Muscle of arm (tissue), 12 donors: Measurements from ENCODE around the gene EML2. TPM values are rescaled to one million over a fixed set of nuclear protein-coding genes. Genes with fewer than 3 reads are reported as not detected.

Experiments used
- polyA plus RNA-seq, 12 donors: library from polyadenylated mRNA; unstranded; fragments of 120-200 nt; gene quantifications; one replicate each; pipeline ENCODE4 v1.2.1, GENCODE V29; 2013; ENCODE audit not compliant: insufficient read length in 12 of 12

Gene EML2
- polyA plus RNA-seq, 12 donors: 6.0 to 24.8 (median 9.9) TPM; not detected in 2

Other genes with a start within 250 kb of the EML2 start
- 10 to 100 TPM in 3 of 12 donors, 1 to 10 TPM in 8, not detected in 1; 2.4 to 48.5 (median 4.8) TPM for gene PPP1R13L, start 234.3 kb downstream of the EML2 start, polyA plus RNA-seq
- 10 to 100 TPM in 1 of 12 donors, 1 to 10 TPM in 10, not detected in 1; 2.9 to 22.4 (median 3.8) TPM for gene POLR1G, start 232.8 kb downstream of the EML2 start, polyA plus RNA-seq
- 100 to 1,000 TPM in 1 of 12 donors, 10 to 100 TPM in 10, not detected in 1; 79.9 to 113 (median 92.3) TPM for gene ERCC1, start 215.5 kb downstream of the EML2 start, polyA plus RNA-seq
- gene FOSB, start 171.4 kb downstream of the EML2 start, polyA plus RNA-seq: 100 to 1,000 TPM in 4 of 12 donors, 10 to 100 TPM in 8; 21.4 to 403 (median 87.6) TPM
- 100 to 1,000 TPM in 8 of 12 donors, 10 to 100 TPM in 3, not detected in 1; 96.1 to 172 (median 118) TPM for gene RTN2, start 142.3 kb downstream of the EML2 start, polyA plus RNA-seq
- 1 to 10 TPM in 3 of 12 donors, under 1 TPM in 6, not detected in 3; 0.34 to 1.8 (median 0.82) TPM for gene PPM1N, start 141.0 kb downstream of the EML2 start, polyA plus RNA-seq
- 10 to 100 TPM in 11 of 12 donors, not detected in 1; 42.2 to 71.3 (median 52.1) TPM for gene VASP, start 131.9 kb downstream of the EML2 start, polyA plus RNA-seq
- 1 to 10 TPM in 11 of 12 donors, not detected in 1; 6.0 to 9.8 (median 7.1) TPM for gene OPA3, start 54.6 kb downstream of the EML2 start, polyA plus RNA-seq
- gene GPR4, start 37.2 kb downstream of the EML2 start, polyA plus RNA-seq: 1 to 10 TPM in 11 of 12 donors, not detected in 1; 2.3 to 8.4 (median 2.8) TPM
- gene GIPR, start 28.8 kb upstream of the EML2 start, polyA plus RNA-seq: 1 to 10 TPM in 2 of 12 donors, under 1 TPM in 6, not detected in 4; 0.17 to 1.4 (median 0.42) TPM
- gene SNRPD2, start 52.6 kb upstream of the EML2 start, polyA plus RNA-seq: 100 to 1,000 TPM in 11 of 12 donors, not detected in 1; 157 to 300 (median 239) TPM
- 1 to 10 TPM in 10 of 12 donors, not detected in 2; 2.6 to 5.9 (median 4.0) TPM for gene QPCTL, start 53.3 kb upstream of the EML2 start, polyA plus RNA-seq
- gene FBXO46, start 91.5 kb upstream of the EML2 start, polyA plus RNA-seq: 10 to 100 TPM in 8 of 12 donors, 1 to 10 TPM in 3, not detected in 1; 8.3 to 31.5 (median 13.2) TPM
- gene MEIOSIN, start 94.0 kb upstream of the EML2 start, polyA plus RNA-seq: not detected
- 10 to 100 TPM in 11 of 12 donors, not detected in 1; 10.5 to 46.5 (median 15.5) TPM for gene SIX5, start 129.9 kb upstream of the EML2 start, polyA plus RNA-seq
- gene DMPK, start 143.1 kb upstream of the EML2 start, polyA plus RNA-seq: 100 to 1,000 TPM in 11 of 12 donors, not detected in 1; 161 to 353 (median 263) TPM
- 100 to 1,000 TPM in 1 of 12 donors, 10 to 100 TPM in 11; 28.6 to 389 (median 43.8) TPM for gene DMWD, start 153.4 kb upstream of the EML2 start, polyA plus RNA-seq
- gene RSPH6A, start 175.9 kb upstream of the EML2 start, polyA plus RNA-seq: not detected
- 10 to 100 TPM in 11 of 12 donors, not detected in 1; 28.4 to 63.7 (median 36.7) TPM for gene SYMPK, start 223.8 kb upstream of the EML2 start, polyA plus RNA-seq
- gene FOXA3, start 224.9 kb upstream of the EML2 start, polyA plus RNA-seq: not detected
- gene IRF2BP1, start 246.7 kb upstream of the EML2 start, polyA plus RNA-seq: 10 to 100 TPM in 10 of 12 donors, 1 to 10 TPM in 1, not detected in 1; 8.9 to 27.3 (median 12.8) TPM